Lung microvascular endothelial cell (primary cell): Measurements from ENCODE around the gene NAA20. TPM values are rescaled to one million over a fixed set of nuclear protein-coding genes. Genes with fewer than 3 reads are reported as not detected.
"Not testable (repeated sequence)": the region's sequence is repeated elsewhere in the genome, so short reads cannot be mapped to it uniquely, and the experiment has no call there.

Experiments
- DNase-seq, 2 donors: peaks; one replicate each; pipeline versions ENCODE4 v3.0.0 to v3.0.0-alpha.2; 2010; ENCODE audit warnings: low read depth in 2 of 2
- total RNA-seq: library from RNA; depleted of rRNA; stranded (reverse); fragments of >200 nt; gene quantifications from 2 replicates; pipeline ENCODE4 v1.2.1, GENCODE V29; 2014

Gene NAA20
- total RNA-seq, 1 donor from 2014 or later = 36.3 TPM

GRCh38 chr20:19991308-19991707 is 25.9 kb upstream of the NAA20 start:
- no peak for DNase-seq

- DNase-seq = no peak
Measured at GRCh38 chr20:19991854-19992253, 25.3 kb upstream of the NAA20 start.

GRCh38 chr20:19992996-19993908 is 23.9 kb upstream of the NAA20 start:
- peak; percentile 52 to 81 for DNase-seq

- DNase-seq = peak in 1 of 2 donors; percentile 84
Measured at GRCh38 chr20:19993958-19994669, 23.0 kb upstream of the NAA20 start.

DNA sequence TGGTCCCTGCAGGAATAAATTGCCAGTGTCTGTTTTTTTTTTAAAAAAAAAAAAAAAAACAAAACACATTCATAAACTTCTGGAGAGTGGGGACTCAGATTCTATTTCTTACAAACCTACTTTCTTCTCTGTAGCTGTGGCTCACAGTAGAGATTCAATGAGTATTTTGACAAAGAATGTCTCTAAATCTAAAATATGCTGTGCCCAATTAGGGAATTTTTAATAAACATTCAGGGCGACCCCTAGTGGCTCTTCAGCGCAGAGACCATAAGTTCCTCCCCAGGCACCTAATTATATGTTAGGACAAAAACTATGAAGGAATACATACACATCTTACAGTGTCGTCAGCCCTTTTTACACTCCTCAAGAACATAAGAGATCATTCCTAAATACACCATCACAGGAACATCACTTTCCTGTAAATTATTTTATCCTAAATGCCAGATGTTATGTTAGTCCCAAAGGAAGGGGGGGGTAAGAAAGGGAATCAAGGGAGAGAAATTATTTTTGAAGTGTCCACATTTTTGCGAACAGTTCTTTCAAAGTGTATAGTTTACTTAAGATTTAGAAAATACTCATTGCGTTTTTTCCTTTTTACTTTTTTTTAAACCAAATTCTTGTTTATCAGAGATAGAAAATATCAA is 21.8 kb upstream of the NAA20 start:
- peak; percentile 66 to 73 for DNase-seq

DNA sequence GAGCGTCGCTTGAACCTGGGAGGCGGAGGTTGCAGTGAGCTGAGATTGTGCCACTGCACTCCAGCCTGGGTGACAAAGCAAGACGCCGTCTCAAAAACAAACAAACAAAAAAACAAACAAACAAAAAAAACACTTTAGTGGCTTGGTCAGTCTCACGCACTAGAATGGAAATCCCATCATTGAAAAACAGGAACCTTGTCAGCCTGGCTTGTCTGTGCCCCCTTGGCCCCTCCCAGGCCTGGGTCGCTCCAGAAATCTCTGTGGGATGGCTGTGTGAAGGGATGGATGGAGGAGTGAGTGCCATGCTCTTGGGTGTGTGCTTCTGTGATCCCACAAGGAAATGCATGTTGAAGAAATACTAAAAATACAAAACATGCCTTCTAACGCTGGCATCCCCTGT is 20.9 kb upstream of the NAA20 start:
- DNase-seq = no peak

DNA sequence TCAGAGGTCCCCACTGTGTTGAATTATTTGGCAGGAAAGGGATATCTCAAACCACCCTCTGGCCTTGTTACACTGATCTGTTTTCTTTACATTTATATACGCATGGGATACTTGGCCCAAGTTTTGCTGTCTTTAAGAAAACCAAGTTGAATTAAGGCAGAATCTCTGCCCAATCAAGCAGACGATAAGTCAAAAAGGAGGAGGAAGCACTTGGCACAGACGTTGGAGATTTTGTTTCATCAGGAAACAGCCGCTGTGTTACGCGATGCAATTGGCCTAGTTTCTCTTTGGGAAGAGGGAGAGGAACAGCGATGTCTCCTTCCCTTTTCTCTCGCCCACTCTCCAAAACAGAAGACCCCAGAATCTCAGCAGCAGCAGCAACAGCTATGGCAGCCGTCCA is 20.2 kb upstream of the NAA20 start:
- peak in 1 of 2 donors; percentile 22 for DNase-seq

DNA sequence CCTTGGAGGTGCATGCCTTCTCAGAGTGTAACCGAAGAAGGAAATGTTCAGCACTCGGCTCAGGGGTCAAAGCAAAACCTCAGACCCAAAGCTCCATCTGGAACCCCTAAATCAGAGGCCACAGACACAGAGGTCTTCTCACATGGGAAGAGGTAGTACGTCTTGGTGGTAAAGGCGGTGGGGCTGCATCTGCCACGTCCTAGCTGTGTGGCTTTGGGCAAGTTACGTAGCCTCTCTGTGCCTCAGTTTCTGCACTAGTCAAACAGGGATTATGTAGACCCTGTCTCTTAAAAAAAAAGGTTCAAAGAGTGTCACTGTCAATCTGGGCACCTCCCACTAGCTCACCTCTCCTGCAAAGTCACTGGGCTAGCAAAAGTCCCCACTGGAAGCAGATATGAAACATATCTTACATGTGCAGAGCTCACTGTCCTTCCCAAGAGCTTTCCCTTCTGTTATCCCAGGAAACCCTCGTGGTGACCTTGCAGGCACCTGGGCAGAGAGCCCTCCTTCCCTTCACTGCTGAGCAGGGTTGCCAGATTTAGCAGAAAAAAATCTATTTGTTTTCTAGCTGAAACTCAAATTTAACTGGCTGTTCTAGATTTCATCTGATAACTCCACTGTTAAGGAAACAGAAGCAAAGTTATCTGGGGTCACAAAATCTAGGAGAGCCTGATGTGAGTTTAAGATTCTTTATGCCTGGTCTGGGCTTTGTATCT is 18.0 kb upstream of the NAA20 start:
- DNase-seq = no peak

- DNase-seq = peak in 1 of 2 donors; percentile 58
Measured at GRCh38 chr20:20000211-20000968, 16.8 kb upstream of the NAA20 start.

- DNase-seq = no peak
Measured at GRCh38 chr20:20002101-20002998, 14.8 kb upstream of the NAA20 start.

DNA sequence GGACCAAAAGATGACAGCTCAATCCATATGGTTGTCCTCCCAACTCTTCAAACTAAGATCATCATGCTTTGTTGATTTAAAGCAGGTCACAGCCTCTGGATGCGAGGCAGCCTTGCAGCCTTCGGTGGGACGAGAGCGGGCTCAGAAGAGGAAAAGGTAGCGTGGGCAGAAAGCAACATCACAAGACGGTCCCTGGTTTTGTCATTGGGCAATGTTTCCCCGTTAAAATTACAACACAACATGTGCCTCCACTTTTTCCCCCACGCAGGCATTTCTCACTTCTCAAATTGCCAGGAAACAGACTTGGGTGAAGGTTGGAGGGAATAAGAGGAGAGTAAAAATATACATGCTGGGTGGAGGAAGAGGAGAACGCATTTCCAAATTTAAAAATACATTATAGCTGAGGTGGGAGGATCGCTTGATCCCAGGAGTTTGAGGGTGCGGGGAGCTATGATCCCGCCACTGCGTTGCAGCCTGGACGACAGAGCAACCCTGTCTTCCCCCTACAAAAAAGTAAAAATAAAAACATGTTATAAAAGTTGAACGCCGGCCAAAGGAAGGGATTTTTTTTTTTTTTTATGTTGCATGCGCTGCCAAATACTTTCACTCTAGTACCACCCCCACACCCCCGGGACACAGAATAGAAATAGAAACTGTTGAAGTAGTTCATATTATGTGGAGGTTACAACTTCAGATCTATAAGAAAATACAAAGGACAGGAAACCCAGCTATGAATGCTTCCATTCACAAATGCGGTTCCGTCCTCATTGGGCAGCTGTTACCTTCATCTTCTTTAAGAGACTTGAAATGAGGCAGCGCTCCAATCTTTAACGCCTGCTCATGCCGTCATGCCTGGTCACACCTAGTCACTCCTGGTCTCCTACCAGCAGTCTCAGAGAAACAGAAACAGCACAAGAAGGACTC is 13.9 kb upstream of the NAA20 start:
- peak; percentile 74 to 75 for DNase-seq

- DNase-seq = not testable (repeated sequence)
Measured at GRCh38 chr20:20003955-20004322, 13.2 kb upstream of the NAA20 start.

GRCh38 chr20:20005342-20005741 is 11.8 kb upstream of the NAA20 start:
- no peak for DNase-seq

- DNase-seq = no peak
Measured at GRCh38 chr20:20009784-20010253, 7.3 kb upstream of the NAA20 start.

GRCh38 chr20:20010639-20011500 is 6.3 kb upstream of the NAA20 start:
- peak; percentile 57 to 84 for DNase-seq

DNA sequence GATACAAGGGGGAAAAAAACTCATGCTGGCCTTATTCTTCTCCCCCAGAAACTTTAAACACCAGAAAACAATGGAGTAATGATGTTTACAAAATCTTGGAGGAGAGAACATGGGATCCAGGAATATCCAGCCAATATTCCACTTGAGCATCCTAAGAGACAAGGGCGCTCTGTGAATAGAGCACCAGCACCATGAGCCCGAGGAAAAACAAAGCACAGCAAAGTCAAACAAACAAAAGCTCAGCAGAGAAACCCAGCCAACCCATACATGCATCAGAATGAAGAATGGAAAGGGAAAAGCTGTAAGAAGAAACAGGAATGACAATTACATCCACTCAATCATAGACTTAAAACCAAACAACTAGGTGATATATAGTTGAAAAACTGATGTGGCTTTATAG is 4.6 kb upstream of the NAA20 start:
- DNase-seq = no peak

DNA sequence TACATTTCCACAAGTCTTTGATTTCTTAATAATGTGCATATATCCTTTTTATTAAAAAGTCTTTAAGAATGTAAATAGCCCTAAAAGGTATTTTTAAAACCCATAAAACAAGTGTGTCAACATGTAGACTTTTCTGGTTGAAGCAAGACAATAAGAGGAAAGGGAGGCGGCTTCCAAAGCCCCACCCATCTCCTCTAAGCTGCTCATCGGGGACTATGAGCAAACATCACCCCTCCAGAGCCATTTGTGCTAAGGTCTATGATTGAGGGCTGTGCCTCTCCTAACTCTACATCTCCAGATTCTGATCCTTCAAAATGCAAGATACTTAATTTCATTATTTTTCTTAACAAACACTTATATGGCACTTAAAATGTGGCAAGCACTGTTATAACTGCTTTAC is 2.5 kb upstream of the NAA20 start:
- peak in 1 of 2 donors; percentile 63 for DNase-seq

DNA sequence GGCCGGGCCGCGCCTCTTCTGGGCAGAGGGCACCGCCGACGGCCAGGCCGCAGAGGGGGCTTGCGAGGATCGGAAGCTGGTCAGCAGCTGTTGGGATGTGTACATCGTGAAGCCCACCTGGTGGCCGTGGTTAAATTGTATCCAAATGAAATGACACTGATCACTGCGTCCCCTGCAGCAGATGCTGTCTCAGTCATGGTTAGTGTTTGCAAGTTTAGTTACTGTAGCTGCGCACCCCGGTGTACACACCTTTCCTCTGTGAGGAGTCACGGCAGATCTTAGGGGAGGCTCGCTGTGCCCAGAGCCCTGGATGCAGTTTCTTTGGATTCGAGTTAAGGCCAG is 653 bp downstream of the NAA20 start:
- peak in 1 of 2 donors; percentile 47 for DNase-seq
